Esophagus squamous epithelium (tissue), 5 donors: ENCODE data around the gene CCDC40. TPM values are rescaled to one million over a fixed set of nuclear protein-coding genes. Genes with fewer than 3 reads are reported as not detected.

ENCODE experiments used
- DNase-seq: peaks from one replicate; lab custom pipeline; 2025; lab: John Stamatoyannopoulos, UW
- H3K27ac ChIP-seq, 4 donors: fragments of 200-600 bp; sonication (generic); one replicate each; pipeline ENCODE4 v1.5.1; 2016 to 2019; ENCODE audit warnings: mild to moderate bottlenecking in 1 of 4
- H3K27me3 ChIP-seq, 4 donors: fragments of 200-600 bp; sonication (generic); 1 replicate in 3 of 4; 2 replicates in 1 of 4; pipeline versions ENCODE4 v1.5.1 to v1.6.0; 2017 to 2021; ENCODE audit warnings: antibody characterized with exemption in 1 of 4
- H3K36me3 ChIP-seq, 3 donors: fragments of 200-600 bp; sonication (generic); one replicate each; pipeline ENCODE4 v1.5.1; 2016 to 2019
- H3K4me1 ChIP-seq, 3 donors: fragments of 200-600 bp; sonication (generic); one replicate each; pipeline ENCODE4 v1.5.1; 2017 to 2019
- H3K4me3 ChIP-seq, 4 donors: fragments of 200-600 bp; sonication (generic); 1 replicate in 3 of 4; 2 replicates in 1 of 4; pipeline ENCODE4 v1.5.1; 2016 to 2019; ENCODE audit warnings: mild to moderate bottlenecking in 2 of 4, moderate library complexity in 1 of 4
- H3K9me3 ChIP-seq, 3 donors: fragments of 200-600 bp; sonication (generic); one replicate each; pipeline ENCODE4 v1.5.1; 2016 to 2019
- POLR2A ChIP-seq, 4 donors: fragments of 450-650 bp; IDR thresholded peaks; one replicate each; pipeline ENCODE4 v1.6.1; 2017; ENCODE audit warnings: antibody characterized with exemption in 4 of 4, mild to moderate bottlenecking in 4 of 4, moderate library complexity in 3 of 4
- WGBS, 2 donors: methylation state at CpG; one replicate each; pipeline ENCODE4 v1.1.5; 2018; 5-methylcytosine and 5-hydroxymethylcytosine counted together
- intact Hi-C: fragments of 100-400 bp; cut with DNase I; formaldehyde crosslinking; loops from one replicate; pipeline ENCODE4 v1.15.0; 2022
- total RNA-seq, 4 donors: library from RNA; depleted of rRNA; stranded (reverse); fragments of >200 nt; gene quantifications; one replicate each; pipeline ENCODE4 v1.1.0, GENCODE V29; 2016
- TF ChIP-seq, protein P1 (sequence below), 6 experiments: fragments of 450-650 bp in 4 of 6; fragments of 200-600 bp in 2 of 6; sonication (generic) in 2 of 6; IDR thresholded peaks; one replicate each; pipeline ENCODE4 v1.5.1; 2016 to 2019; ENCODE audit warnings: antibody characterized with exemption in 6 of 6, mild to moderate bottlenecking in 4 of 6, moderate library complexity in 4 of 6
- donor health status: DM: yes; HTN: yes; CAD: no.

The CCDC40 gene
- total RNA-seq, 4 donors from 2014 or later: 0.32 to 3.9 (median 2.1) TPM

DNA sequence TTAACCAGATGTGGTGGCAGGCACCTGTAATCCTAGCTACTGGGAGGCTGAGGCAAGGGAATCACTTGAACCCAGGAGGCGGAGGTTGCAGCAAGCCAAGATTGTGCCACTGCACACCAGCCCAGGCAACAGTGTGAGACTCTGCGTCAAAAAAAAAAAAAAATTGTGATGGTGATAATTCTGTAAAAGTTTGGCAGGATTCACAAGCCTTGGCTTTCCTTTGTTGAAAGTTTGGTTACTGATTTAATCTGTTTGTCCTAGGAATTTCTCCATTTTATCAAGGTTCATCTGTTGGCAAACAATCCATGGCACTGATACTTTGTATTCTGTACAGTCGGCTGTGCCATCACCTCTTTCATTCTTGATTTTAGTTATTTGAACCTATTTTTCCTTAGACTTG is 94.5 kb downstream of the CCDC40 start:
- no peak for DNase-seq
- peaks cover 0 to 2% (median 0%) of the 10 kb centered on the region in 4 donors for H3K27me3 ChIP-seq
- H3K4me3 ChIP-seq: no peak overlapping the region
- 72 to 91% methylated on average over 3 of the region's 3 CpGs for WGBS, 2 donors
- H3K9me3 ChIP-seq: no peaks in the 10 kb centered on the region
- TF ChIP-seq, protein P1, sequence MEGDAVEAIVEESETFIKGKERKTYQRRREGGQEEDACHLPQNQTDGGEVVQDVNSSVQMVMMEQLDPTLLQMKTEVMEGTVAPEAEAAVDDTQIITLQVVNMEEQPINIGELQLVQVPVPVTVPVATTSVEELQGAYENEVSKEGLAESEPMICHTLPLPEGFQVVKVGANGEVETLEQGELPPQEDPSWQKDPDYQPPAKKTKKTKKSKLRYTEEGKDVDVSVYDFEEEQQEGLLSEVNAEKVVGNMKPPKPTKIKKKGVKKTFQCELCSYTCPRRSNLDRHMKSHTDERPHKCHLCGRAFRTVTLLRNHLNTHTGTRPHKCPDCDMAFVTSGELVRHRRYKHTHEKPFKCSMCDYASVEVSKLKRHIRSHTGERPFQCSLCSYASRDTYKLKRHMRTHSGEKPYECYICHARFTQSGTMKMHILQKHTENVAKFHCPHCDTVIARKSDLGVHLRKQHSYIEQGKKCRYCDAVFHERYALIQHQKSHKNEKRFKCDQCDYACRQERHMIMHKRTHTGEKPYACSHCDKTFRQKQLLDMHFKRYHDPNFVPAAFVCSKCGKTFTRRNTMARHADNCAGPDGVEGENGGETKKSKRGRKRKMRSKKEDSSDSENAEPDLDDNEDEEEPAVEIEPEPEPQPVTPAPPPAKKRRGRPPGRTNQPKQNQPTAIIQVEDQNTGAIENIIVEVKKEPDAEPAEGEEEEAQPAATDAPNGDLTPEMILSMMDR (IDR thresholded peaks at IDR 0.05): no peak
- no peak for TF ChIP-seq POLR2A (IDR thresholded peaks at IDR 0.05)
- peaks cover 20 to 42% (median 24%) of the 10 kb centered on the region in 3 donors for H3K36me3 ChIP-seq
- intact Hi-C loops: no loop called here
- H3K27ac ChIP-seq: no peak overlapping the region
- no peaks in the 10 kb centered on the region for H3K4me1 ChIP-seq

DNA sequence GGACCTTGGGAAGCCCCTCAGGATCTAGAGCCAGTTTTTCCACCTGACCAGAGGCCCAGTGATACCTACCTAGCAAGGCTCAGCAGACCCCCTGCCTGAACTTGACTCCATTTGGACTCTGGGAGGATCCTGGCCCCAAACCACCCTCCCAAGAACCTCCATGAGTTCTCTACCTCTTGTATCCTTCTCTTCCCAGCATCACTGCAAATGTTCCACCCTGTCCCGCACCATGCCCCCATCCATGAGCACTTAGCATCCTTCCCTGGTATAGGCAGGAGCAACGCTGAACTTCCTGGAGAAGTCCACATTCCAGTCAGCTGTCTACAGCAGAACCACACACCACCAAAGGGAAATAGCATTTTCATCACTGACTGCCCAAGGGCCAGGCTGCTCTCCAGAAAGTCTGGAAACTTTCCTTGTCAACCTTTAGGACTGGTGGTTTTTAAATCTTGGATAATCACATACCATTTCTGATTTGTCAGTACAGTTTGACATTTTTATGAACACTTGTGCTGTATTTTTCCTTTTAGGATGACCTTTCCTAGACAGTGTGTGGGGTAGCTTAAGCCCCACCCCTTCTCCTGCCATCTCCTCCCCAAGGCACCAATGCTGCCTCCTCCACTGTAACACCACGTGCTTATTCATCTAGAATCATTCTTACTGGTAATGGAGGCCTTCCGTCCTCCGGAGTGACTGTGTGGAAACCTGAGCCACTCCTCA is 96.6 kb downstream of the CCDC40 start:
- intact Hi-C loops: no loop called here
- Histone ChIP-seq H3K27ac (no peak overlapping the region), H3K9me3 (no peaks in the 10 kb centered on the region), H3K27me3 (no peaks in the 10 kb centered on the region), H3K4me1 (no peaks in the 10 kb centered on the region), H3K4me3 (no peak overlapping the region), H3K36me3 (peaks cover 29 to 63% (median 34%) of the 10 kb centered on the region in 3 donors)
- DNase-seq: no peak
- WGBS, 2 donors: 80 to 85% methylated on average over 2 to 4 of the region's 5 CpGs
- no peak for TF ChIP-seq POLR2A (IDR thresholded peaks at IDR 0.05)
- TF ChIP-seq, protein P1 (IDR thresholded peaks at IDR 0.05): no peak

DNA sequence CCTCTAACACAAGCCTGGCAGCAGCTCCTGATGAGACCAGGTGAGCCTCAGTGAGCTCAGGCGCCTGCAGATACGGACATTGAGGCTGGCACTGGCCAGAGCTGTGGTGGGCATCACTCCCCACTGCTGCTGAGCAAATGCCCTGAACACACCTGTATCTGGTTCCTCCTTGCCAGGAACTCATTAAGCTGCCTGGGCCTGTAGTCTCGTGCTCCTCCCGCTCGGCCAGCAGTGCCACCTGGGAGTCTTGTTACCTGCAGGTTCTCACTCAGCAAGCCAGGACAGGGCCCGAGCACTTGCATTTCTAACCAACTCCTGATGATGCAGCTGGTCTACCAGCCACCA is 97.2 kb downstream of the CCDC40 start:
- Histone ChIP-seq H3K4me3 (no peak overlapping the region), H3K36me3 (peaks cover 35 to 68% (median 40%) of the 10 kb centered on the region in 3 donors), H3K27ac (no peak overlapping the region), H3K27me3 (no peaks in the 10 kb centered on the region), H3K4me1 (no peaks in the 10 kb centered on the region), H3K9me3 (no peaks in the 10 kb centered on the region)
- TF ChIP-seq, protein P1 (IDR thresholded peaks at IDR 0.05): no peak
- no peak for TF ChIP-seq POLR2A (IDR thresholded peaks at IDR 0.05)
- WGBS, 2 donors: 45% methylated on average over 2 of the region's 6 CpGs; no CpG with 5 or more reads in 1 of the 2 donors
- DNase-seq: no peak
- intact Hi-C loops: no loop called here

DNA sequence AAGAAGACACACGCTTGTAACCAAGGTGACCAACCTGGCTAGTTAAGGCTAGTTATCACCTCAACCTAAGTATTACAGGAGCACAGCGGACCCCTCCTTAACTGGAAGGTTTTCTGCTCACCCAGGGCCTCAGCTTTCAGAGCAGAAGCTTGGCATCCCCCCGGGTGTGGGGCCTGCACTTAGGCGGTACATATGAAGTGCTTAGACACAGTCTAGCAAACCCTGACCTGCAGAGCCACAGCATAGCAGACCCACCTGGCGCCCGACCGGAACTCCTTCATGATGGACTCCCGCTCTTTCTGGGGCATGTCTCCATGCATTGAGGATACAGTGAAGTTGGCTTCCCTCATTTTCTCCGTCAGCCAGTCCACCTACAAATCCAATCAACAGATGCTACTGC is 100.7 kb downstream of the CCDC40 start:
- no peak for DNase-seq
- Histone ChIP-seq H3K4me1 (no peaks in the 10 kb centered on the region), H3K4me3 (no peak overlapping the region), H3K9me3 (no peaks in the 10 kb centered on the region), H3K27ac (no peak overlapping the region), H3K27me3 (no peaks in the 10 kb centered on the region), H3K36me3 (peaks cover 53 to 100% (median 54%) of the 10 kb centered on the region in 3 donors)
- 88 to 95% methylated on average over 5 to 6 of the region's 9 CpGs for WGBS, 2 donors
- intact Hi-C loops: no loop called here
- TF ChIP-seq POLR2A (IDR thresholded peaks at IDR 0.05): no peak
- TF ChIP-seq, protein P1 (IDR thresholded peaks at IDR 0.05): no peak

DNA sequence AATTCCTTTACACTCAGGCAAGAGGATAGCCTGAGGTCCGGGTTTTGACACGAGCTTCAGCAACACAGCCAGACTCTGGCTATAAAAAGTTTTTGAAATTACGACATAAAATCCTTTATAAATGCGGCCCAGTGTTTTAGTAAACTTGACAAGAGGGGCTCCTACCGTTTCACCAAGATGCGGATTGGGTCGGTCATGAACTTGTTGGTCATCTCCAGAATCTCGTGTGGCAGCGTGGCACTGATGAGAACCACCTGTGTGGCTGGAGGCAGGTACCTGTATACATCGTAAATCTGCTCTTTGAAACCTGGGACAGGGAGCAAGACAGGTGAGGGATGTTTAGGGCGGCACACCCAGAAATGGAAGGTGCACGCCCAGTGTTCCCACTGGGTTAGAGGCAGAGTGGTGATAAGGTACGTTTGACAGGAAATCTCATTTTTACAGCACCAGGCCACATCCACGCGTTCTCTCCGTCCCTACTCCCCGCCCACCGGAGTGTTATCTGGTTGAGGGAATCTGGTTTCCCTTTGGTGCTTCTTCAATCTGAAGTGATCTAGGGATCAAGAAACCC is 102.5 kb downstream of the CCDC40 start:
- DNase-seq: no peak
- WGBS, 2 donors: 90 to 93% methylated on average over 18 of the region's 18 CpGs
- Histone ChIP-seq H3K4me1 (peaks cover 0 to 1% (median 0%) of the 10 kb centered on the region in 3 donors), H3K36me3 (peaks cover 60 to 100% (median 62%) of the 10 kb centered on the region in 3 donors), H3K4me3 (no peak overlapping the region), H3K9me3 (no peaks in the 10 kb centered on the region), H3K27me3 (no peaks in the 10 kb centered on the region), H3K27ac (no peak overlapping the region)
- TF ChIP-seq, protein P1 (IDR thresholded peaks at IDR 0.05): no peak
- TF ChIP-seq POLR2A (IDR thresholded peaks at IDR 0.05): no peak
- intact Hi-C loops: no loop called here
